CD4-positive, alpha-beta T cell (primary cell): ENCODE data around the gene OR51L1. TPM values are rescaled to one million over a fixed set of nuclear protein-coding genes. Genes with fewer than 3 reads are reported as not detected.

ENCODE experiments used
- ATAC-seq: fragments of 200-7000 bp; cut with Tn5 transposase; one replicate; pipeline ENCODE4 v1.10.0; 2022; ENCODE audit warnings: mild to moderate bottlenecking; ENCODE audit not compliant: poor library complexity
- CTCF ChIA-PET: fragments of 350-600 bp; sonication (Branson Sonifier 250); formaldehyde crosslinking; loops from one replicate; lab custom pipeline; 2021; ENCODE audit warnings: antibody characterized with exemption, inconsistent platforms; lab: Charles Lee
- POLR2A ChIA-PET: fragments of 350-600 bp; sonication (Branson Sonifier 250); formaldehyde crosslinking; loops from one replicate; lab custom pipeline; 2021; ENCODE audit warnings: antibody characterized with exemption, inconsistent platforms; lab: Charles Lee
- DNase-seq, 14 experiments: peaks; one replicate each; pipeline ENCODE4 v3.0.0-alpha.2; 2013 to 2020; ENCODE audit warnings: mixed read lengths in 2 of 14
- H3K27ac ChIP-seq, 2 donors: one replicate each; pipeline versions ENCODE4 v1.5.1 to v1.7.0; 2013; ENCODE audit warnings: low read length in 2 of 2, low read depth in 1 of 2, mild to moderate bottlenecking in 1 of 2
- H3K27me3 ChIP-seq, 2 experiments: 1 replicate in 1 of 2; 2 replicates in 1 of 2; pipeline versions ENCODE4 v1.6.1 to v1.7.0; 2013; ENCODE audit warnings: low read length in 2 of 2, control low read depth in 1 of 2, mild to moderate bottlenecking in 1 of 2, moderate library complexity in 1 of 2; ENCODE audit not compliant: insufficient read depth in 2 of 2, control insufficient read depth in 1 of 2
- H3K36me3 ChIP-seq: one replicate; pipeline ENCODE4 v1.6.1; 2013; ENCODE audit warnings: low read length, control low read depth; ENCODE audit not compliant: insufficient read depth
- H3K4me1 ChIP-seq: one replicate; pipeline ENCODE4 v1.6.1; 2013; ENCODE audit warnings: low read length, control low read depth; ENCODE audit not compliant: insufficient read depth
- H3K4me3 ChIP-seq: one replicate; pipeline ENCODE4 v1.5.1; 2013; ENCODE audit warnings: mild to moderate bottlenecking, low read length, moderate library complexity
- H3K9me3 ChIP-seq, 2 experiments: 1 replicate in 1 of 2; 2 replicates in 1 of 2; pipeline versions ENCODE4 v1.6.1 to v1.7.0; 2013; ENCODE audit warnings: low read length in 2 of 2, mild to moderate bottlenecking in 2 of 2, control low read depth in 1 of 2, moderate library complexity in 1 of 2; ENCODE audit not compliant: control insufficient read depth in 1 of 2, insufficient read depth in 1 of 2
- H3K27ac Mint-ChIP-seq: one replicate; pipeline ENCODE4 v1.8.0; 2020; ENCODE audit warnings: mixed read lengths
- H3K27me3 Mint-ChIP-seq: one replicate; pipeline ENCODE4 v1.8.0; 2021; ENCODE audit warnings: mixed read lengths
- H3K36me3 Mint-ChIP-seq: one replicate; pipeline ENCODE4 v1.8.0; 2021; ENCODE audit warnings: low read depth, mixed read lengths
- H3K4me1 Mint-ChIP-seq: one replicate; pipeline ENCODE4 v1.8.0; 2021; ENCODE audit warnings: low read depth, mixed read lengths
- H3K4me3 Mint-ChIP-seq: one replicate; pipeline ENCODE4 v1.8.0; 2020; ENCODE audit warnings: mild to moderate bottlenecking, mixed read lengths
- H3K9me3 Mint-ChIP-seq: one replicate; pipeline ENCODE4 v1.8.0; 2020; ENCODE audit warnings: mixed read lengths
- intact Hi-C, 2 experiments: fragments of 100-400 bp; cut with DNase I in 1 of 2; cut with micrococcal nuclease in 1 of 2; formaldehyde crosslinking; loops; one replicate each; pipeline versions ENCODE4 v1.15.1 to v1.9.0; 2023 to 2025; cut with DNase I, micrococcal nuclease
- total RNA-seq, 174 experiments: library from RNA in 2 of 174; stranded (reverse) in 2 of 174; gene quantifications; one replicate each; pipeline ENCODE4 v1.2.3 and lab custom pipeline; 2021 to 2026
- TF ChIP-seq, protein P1 (sequence below): fragments of 200-600 bp; IDR thresholded peaks from one replicate; pipeline ENCODE4 v1.8.0; 2022; ENCODE audit warnings: antibody characterized with exemption, mild to moderate bottlenecking

The OR51L1 gene
- total RNA-seq, 2 experiments from 2014 or later, result not detected

DNA sequence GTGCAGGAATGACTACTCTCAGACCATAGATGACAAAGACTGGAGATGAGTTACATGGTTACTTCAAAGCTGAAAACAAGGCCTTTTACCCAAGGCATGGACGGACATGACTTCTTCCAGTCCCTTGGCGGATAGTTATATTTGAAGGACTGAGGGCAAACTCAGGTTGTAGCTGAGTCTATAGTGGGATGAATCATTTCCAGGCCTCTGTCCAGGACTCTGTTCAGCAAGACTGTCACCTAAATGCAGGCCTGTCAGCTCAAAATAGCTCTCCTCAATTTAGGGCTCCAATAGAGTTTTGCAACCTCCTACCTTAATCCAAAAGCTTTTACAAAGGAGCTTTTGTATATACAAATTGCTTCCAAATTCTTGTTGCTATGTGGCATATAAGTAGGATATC lies 27.3 kb downstream of the OR51L1 start:
- TF ChIP-seq, protein P1, sequence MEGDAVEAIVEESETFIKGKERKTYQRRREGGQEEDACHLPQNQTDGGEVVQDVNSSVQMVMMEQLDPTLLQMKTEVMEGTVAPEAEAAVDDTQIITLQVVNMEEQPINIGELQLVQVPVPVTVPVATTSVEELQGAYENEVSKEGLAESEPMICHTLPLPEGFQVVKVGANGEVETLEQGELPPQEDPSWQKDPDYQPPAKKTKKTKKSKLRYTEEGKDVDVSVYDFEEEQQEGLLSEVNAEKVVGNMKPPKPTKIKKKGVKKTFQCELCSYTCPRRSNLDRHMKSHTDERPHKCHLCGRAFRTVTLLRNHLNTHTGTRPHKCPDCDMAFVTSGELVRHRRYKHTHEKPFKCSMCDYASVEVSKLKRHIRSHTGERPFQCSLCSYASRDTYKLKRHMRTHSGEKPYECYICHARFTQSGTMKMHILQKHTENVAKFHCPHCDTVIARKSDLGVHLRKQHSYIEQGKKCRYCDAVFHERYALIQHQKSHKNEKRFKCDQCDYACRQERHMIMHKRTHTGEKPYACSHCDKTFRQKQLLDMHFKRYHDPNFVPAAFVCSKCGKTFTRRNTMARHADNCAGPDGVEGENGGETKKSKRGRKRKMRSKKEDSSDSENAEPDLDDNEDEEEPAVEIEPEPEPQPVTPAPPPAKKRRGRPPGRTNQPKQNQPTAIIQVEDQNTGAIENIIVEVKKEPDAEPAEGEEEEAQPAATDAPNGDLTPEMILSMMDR, result no peak

DNA sequence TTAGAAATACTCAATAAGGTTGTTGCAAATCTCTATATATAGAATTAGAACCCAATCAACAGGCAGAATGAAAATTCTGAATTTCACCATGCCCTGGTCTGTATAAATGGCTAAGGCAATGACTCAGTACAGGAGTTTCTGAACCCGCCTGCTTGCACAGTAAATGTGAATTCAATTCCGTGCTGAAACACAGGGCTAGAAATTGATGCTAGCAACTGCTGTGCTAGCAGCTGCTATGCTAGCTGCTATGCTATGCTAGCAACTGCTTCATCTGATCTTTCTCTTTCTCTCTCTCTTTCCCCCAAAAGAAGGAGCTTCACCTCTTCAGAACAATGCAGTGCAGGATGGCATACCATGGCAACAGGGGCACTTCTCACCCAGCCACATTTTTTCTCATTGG lies 42.0 kb downstream of the OR51L1 start:
- Mint-ChIP-seq H3K4me1 (no peaks in the 10 kb centered on the region), H3K27ac (no peak overlapping the region), H3K9me3 (no peaks in the 10 kb centered on the region), H3K27me3 (no peaks in the 10 kb centered on the region), H3K4me3 (no peak overlapping the region), H3K36me3 (no peaks in the 10 kb centered on the region)
- DNase-seq (no peak), ATAC-seq (no peak)
- ChIA-PET POLR2A (no interaction called here), CTCF (no interaction called here)
- no peaks in the 10 kb centered on the region for H3K9me3 ChIP-seq
- TF ChIP-seq, protein P1, result no peak
- no peak overlapping the region for H3K27ac ChIP-seq
- no peaks in the 10 kb centered on the region for H3K27me3 ChIP-seq
- no peak overlapping the region for H3K4me3 ChIP-seq
- H3K4me1 ChIP-seq, result no peaks in the 10 kb centered on the region
- intact Hi-C loops, result no loop called here
- H3K36me3 ChIP-seq, result no peaks in the 10 kb centered on the region

More for the DNA sequence above, 27.3 kb downstream of the OR51L1 start:
- H3K4me3 ChIP-seq, result no peak overlapping the region
- ATAC-seq, result no peak
- H3K36me3 ChIP-seq, result no peaks in the 10 kb centered on the region
- H3K4me1 Mint-ChIP-seq, result no peaks in the 10 kb centered on the region
- intact Hi-C loops, result no loop called here
- H3K27me3 ChIP-seq, result no peaks in the 10 kb centered on the region
- no peak overlapping the region for H3K27ac ChIP-seq
- no peaks in the 10 kb centered on the region for H3K4me1 ChIP-seq
- H3K9me3 Mint-ChIP-seq, result peaks cover 10% of the 10 kb centered on the region
- CTCF ChIA-PET, result no interaction called here
- no peaks in the 10 kb centered on the region for H3K36me3 Mint-ChIP-seq
- H3K9me3 ChIP-seq, result peaks cover 16 to 25% of the 10 kb centered on the region in 2 experiments
- DNase-seq, result no peak
- POLR2A ChIA-PET, result no interaction called here
- H3K27me3 Mint-ChIP-seq, result peaks cover 5% of the 10 kb centered on the region
- H3K27ac Mint-ChIP-seq, result no peak overlapping the region
- no peak overlapping the region for H3K4me3 Mint-ChIP-seq

DNA sequence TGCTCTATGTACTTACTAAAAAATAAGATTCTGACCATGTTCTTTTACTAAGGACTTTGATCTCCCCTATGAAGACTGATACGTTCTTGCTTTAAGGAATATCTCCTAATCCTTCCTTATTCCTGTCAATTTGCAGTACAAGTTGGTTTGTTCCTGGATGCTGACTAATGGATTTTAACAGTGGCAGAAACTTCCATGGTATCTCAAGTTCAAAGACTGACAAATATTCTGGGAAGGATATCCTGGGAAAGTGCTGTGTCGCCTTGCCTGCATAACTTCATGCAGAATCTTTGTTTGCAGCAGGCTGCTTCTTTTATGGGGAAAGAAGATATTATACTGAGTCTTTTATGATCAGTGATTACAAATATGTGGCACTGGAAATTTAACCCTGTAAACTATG lies 43.3 kb downstream of the OR51L1 start:
- Histone ChIP-seq H3K4me3 (no peak overlapping the region), H3K27me3 (no peaks in the 10 kb centered on the region), H3K4me1 (no peaks in the 10 kb centered on the region), H3K27ac (no peak overlapping the region), H3K36me3 (no peaks in the 10 kb centered on the region), H3K9me3 (no peaks in the 10 kb centered on the region)
- Mint-ChIP-seq H3K4me1 (no peaks in the 10 kb centered on the region), H3K9me3 (no peaks in the 10 kb centered on the region), H3K4me3 (no peak overlapping the region), H3K36me3 (no peaks in the 10 kb centered on the region), H3K27me3 (no peaks in the 10 kb centered on the region), H3K27ac (no peak overlapping the region)
- TF ChIP-seq, protein P1, result no peak
- intact Hi-C loops, result no loop called here
- ChIA-PET CTCF (no interaction called here), POLR2A (no interaction called here)
- ATAC-seq, result no peak
- no peak for DNase-seq
